Spleen (tissue), 3 donors: Measurements from ENCODE around the gene PRKACA.

Source experiments
- POLR2A ChIP-seq, 3 donors: fragments of 450-650 bp; IDR thresholded peaks; one replicate each; pipeline ENCODE4 v1.5.1; 2017; ENCODE audit warnings: antibody characterized with exemption in 3 of 3, mild to moderate bottlenecking in 1 of 3
- POLR2AphosphoS5 ChIP-seq, 3 donors: sonication (generic); formaldehyde crosslinking; IDR thresholded peaks; one replicate each; pipeline ENCODE4 v1.5.1; 2017; ENCODE audit warnings: antibody characterized with exemption in 3 of 3

DNA sequence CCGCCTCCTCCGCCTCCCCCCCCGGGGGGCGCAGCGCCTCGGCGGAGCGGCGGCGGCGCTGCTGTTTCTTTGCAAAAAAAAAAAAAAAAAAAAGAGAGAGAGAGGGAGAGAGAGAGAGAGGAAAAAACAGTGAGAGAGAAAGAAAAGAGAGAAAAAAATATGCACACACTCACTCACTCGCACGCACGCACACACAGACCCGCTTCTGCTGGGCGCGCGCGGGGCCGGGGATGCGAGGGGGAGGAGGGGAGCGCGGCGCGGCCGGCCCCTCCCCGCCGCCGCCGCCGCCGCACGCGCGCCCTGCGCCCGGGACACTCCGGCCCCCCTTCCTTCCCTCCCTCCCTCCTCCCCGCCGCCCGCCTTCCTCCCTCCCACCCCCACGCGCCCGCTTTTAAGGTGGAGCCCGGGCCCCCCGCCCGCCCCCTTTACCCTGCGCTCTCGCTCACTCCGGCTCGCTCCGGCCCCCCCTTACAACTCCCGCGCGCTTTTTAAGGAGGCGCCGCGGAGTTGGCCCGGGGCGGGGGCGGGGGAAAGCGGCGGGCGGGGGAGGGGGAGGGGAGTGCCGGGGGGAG, 27.0 kb downstream of the PRKACA start, which contains the start of gene SAMD1:
- TF ChIP-seq POLR2AphosphoS5 (IDR thresholded peaks at IDR 0.05) (no peak), POLR2A (IDR thresholded peaks at IDR 0.05) (no peak)
